ENCODE measurements around the gene LDLRAD3.

LDLRAD3 gene

GRCh38 chr11:35949242-35949641 is 5.4 kb downstream of the LDLRAD3 start:
- no peak overlapping the region for H3K27ac ChIP-seq (ENCODE audit: low read depth, low read length)
- no peak overlapping the region for H3K9ac ChIP-seq (ENCODE audit: low read length)
- H3K36me3 ChIP-seq (ENCODE audit: control insufficient read depth, insufficient read depth, low read length): no peaks in the 10 kb centered on the region
- H3K4me3 ChIP-seq (ENCODE audit: low read length): no peak overlapping the region
- H3K27me3 ChIP-seq (ENCODE audit: control insufficient read depth, insufficient read depth, low read length): no peaks in the 10 kb centered on the region
- no peaks in the 10 kb centered on the region for H3K4me1 ChIP-seq (ENCODE audit: control insufficient read depth, insufficient read depth, low read length)

- H3K27me3 ChIP-seq (ENCODE audit: control insufficient read depth, insufficient read depth, low read length): no peaks in the 10 kb centered on the region
- no peak overlapping the region for H3K4me3 ChIP-seq (ENCODE audit: low read length)
- H3K4me1 ChIP-seq (ENCODE audit: control insufficient read depth, insufficient read depth, low read length): no peaks in the 10 kb centered on the region
- no peak overlapping the region for H3K9ac ChIP-seq (ENCODE audit: low read length)
- H3K27ac ChIP-seq (ENCODE audit: low read depth, low read length): no peak overlapping the region
- H3K36me3 ChIP-seq (ENCODE audit: control insufficient read depth, insufficient read depth, low read length): no peaks in the 10 kb centered on the region
Measured at GRCh38 chr11:35950082-35950481, 6.2 kb downstream of the LDLRAD3 start.

GRCh38 chr11:35951680-35952079 is 7.8 kb downstream of the LDLRAD3 start:
- no peaks in the 10 kb centered on the region for H3K27me3 ChIP-seq (ENCODE audit: control insufficient read depth, insufficient read depth, low read length)
- no peaks in the 10 kb centered on the region for H3K36me3 ChIP-seq (ENCODE audit: control insufficient read depth, insufficient read depth, low read length)
- H3K9ac ChIP-seq (ENCODE audit: low read length): no peak overlapping the region
- H3K4me3 ChIP-seq (ENCODE audit: low read length): no peak overlapping the region
- H3K4me1 ChIP-seq (ENCODE audit: control insufficient read depth, insufficient read depth, low read length): no peaks in the 10 kb centered on the region
- no peak overlapping the region for H3K27ac ChIP-seq (ENCODE audit: low read depth, low read length)

- Histone ChIP-seq H3K36me3 (ENCODE audit: control insufficient read depth, insufficient read depth, low read length) (no peaks in the 10 kb centered on the region), H3K27me3 (ENCODE audit: control insufficient read depth, insufficient read depth, low read length) (no peaks in the 10 kb centered on the region), H3K4me3 (ENCODE audit: low read length) (no peak overlapping the region), H3K4me1 (ENCODE audit: control insufficient read depth, insufficient read depth, low read length) (no peaks in the 10 kb centered on the region), H3K9ac (ENCODE audit: low read length) (no peak overlapping the region), H3K27ac (ENCODE audit: low read depth, low read length) (no peak overlapping the region)
Measured at GRCh38 chr11:35953081-35953760, 9.4 kb downstream of the LDLRAD3 start.

DNA sequence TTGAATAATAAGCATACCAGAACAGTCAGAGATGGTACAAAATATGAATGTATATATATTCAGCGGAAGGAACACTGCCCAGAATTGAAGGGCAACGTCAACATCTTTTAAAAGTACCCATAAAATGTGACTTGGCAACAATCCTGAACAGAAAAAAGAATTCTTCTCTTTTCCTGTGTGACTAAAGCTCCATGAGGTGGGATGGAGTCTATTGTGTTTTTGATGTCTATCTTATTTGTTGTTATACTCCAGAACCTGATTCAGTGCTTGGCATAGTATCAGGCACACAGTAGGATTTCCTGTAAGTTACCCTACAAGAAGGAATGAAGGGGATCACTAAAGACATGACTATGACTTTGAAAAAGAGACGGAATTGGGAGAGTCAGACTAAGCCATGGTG is 10.3 kb downstream of the LDLRAD3 start:
- Histone ChIP-seq H3K27me3 (ENCODE audit: control insufficient read depth, insufficient read depth, low read length) (no peaks in the 10 kb centered on the region), H3K9ac (ENCODE audit: low read length) (no peak overlapping the region), H3K36me3 (ENCODE audit: control insufficient read depth, insufficient read depth, low read length) (no peaks in the 10 kb centered on the region), H3K4me3 (ENCODE audit: low read length) (no peak overlapping the region), H3K27ac (ENCODE audit: low read depth, low read length) (no peak overlapping the region), H3K4me1 (ENCODE audit: control insufficient read depth, insufficient read depth, low read length) (no peaks in the 10 kb centered on the region)

DNA sequence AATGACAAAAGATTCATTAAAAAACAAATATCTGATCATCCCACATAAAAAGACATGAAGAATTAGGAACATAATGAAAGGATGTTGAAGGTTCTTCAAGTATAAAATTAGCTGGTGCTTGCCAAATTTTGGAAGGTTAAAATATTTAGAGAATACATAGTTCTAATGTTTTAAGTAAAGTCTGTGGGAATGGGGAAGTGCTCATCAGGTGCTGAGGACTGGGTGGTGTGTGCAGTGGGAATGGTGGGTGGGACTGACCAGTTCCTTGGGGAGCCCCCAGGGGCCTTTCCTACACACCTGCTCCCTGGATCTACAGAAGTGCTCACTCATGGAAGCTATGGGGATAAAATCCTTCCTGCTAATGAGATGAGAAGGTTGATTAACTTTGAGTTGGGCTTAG is 11.8 kb downstream of the LDLRAD3 start:
- no peak overlapping the region for H3K9ac ChIP-seq (ENCODE audit: low read length)
- no peaks in the 10 kb centered on the region for H3K36me3 ChIP-seq (ENCODE audit: control insufficient read depth, insufficient read depth, low read length)
- no peaks in the 10 kb centered on the region for H3K4me1 ChIP-seq (ENCODE audit: control insufficient read depth, insufficient read depth, low read length)

GRCh38 chr11:35962369-35963138 is 18.7 kb downstream of the LDLRAD3 start:
- Histone ChIP-seq H3K9ac (ENCODE audit: low read length) (no peak overlapping the region), H3K36me3 (ENCODE audit: control insufficient read depth, insufficient read depth, low read length) (no peaks in the 10 kb centered on the region), H3K4me3 (ENCODE audit: low read length) (no peak overlapping the region), H3K27ac (ENCODE audit: low read depth, low read length) (no peak overlapping the region), H3K4me1 (ENCODE audit: control insufficient read depth, insufficient read depth, low read length) (no peaks in the 10 kb centered on the region), H3K27me3 (ENCODE audit: control insufficient read depth, insufficient read depth, low read length) (no peaks in the 10 kb centered on the region)

More for the DNA sequence above, 11.8 kb downstream of the LDLRAD3 start:
- Histone ChIP-seq H3K27ac (ENCODE audit: low read depth, low read length) (no peak overlapping the region), H3K4me3 (ENCODE audit: low read length) (no peak overlapping the region), H3K27me3 (ENCODE audit: control insufficient read depth, insufficient read depth, low read length) (no peaks in the 10 kb centered on the region)

DNA sequence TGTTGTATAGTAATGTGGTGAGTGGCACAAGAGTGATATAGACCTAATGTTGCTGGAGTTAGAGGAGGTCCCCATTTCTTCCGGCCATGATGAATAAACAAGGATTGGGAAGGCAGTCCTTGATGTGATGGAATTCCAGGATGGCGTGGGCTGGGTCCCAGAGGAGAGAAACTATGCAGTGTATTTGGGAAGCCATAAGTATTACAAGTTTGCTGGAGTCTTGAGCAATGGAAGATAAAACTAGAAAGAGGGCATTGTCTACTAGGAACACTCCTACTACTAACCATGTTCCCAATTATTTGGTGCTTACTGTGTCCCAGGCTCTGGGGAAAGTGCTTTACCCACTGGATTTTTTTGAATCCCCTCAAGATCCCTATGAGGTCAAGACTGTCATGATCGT is 20.0 kb downstream of the LDLRAD3 start:
- H3K4me1 ChIP-seq (ENCODE audit: control insufficient read depth, insufficient read depth, low read length): no peaks in the 10 kb centered on the region
- H3K27ac ChIP-seq (ENCODE audit: low read depth, low read length): no peak overlapping the region
- H3K9ac ChIP-seq (ENCODE audit: low read length): no peak overlapping the region
- no peaks in the 10 kb centered on the region for H3K27me3 ChIP-seq (ENCODE audit: control insufficient read depth, insufficient read depth, low read length)
- H3K36me3 ChIP-seq (ENCODE audit: control insufficient read depth, insufficient read depth, low read length): no peaks in the 10 kb centered on the region
- no peak overlapping the region for H3K4me3 ChIP-seq (ENCODE audit: low read length)

- H3K9ac ChIP-seq (ENCODE audit: low read length): no peak overlapping the region
- H3K4me1 ChIP-seq (ENCODE audit: control insufficient read depth, insufficient read depth, low read length): no peaks in the 10 kb centered on the region
- H3K27me3 ChIP-seq (ENCODE audit: control insufficient read depth, insufficient read depth, low read length): no peaks in the 10 kb centered on the region
- H3K4me3 ChIP-seq (ENCODE audit: low read length): no peak overlapping the region
- H3K27ac ChIP-seq (ENCODE audit: low read depth, low read length): no peak overlapping the region
- H3K36me3 ChIP-seq (ENCODE audit: control insufficient read depth, insufficient read depth, low read length): no peaks in the 10 kb centered on the region
Measured at GRCh38 chr11:35964841-35965240, 21.0 kb downstream of the LDLRAD3 start.

DNA sequence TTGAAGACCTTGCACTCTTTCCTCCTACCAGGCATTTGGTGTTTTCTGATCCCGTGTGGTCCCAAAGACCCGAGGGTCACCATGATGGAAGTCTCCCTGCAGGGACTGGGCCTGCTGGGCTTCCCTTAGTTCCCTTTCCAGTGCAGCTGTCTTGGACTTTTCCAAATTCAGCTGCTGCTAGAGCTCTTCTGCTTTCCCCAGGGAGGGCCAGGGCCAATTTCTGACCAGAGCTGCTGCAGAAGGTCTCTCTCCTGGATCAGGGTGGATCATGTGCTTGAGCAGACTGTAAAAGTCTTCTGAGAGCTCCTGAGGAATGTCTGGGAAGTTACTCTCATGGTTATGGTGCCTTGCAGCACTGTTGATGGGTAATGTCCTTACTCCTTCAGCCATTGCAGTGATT is 23.2 kb downstream of the LDLRAD3 start:
- no peaks in the 10 kb centered on the region for H3K27me3 ChIP-seq (ENCODE audit: control insufficient read depth, insufficient read depth, low read length)
- H3K9ac ChIP-seq (ENCODE audit: low read length): no peak overlapping the region
- H3K4me3 ChIP-seq (ENCODE audit: low read length): no peak overlapping the region
- H3K36me3 ChIP-seq (ENCODE audit: control insufficient read depth, insufficient read depth, low read length): no peaks in the 10 kb centered on the region
- H3K27ac ChIP-seq (ENCODE audit: low read depth, low read length): no peak overlapping the region
- H3K4me1 ChIP-seq (ENCODE audit: control insufficient read depth, insufficient read depth, low read length): no peaks in the 10 kb centered on the region

GRCh38 chr11:35968386-35969088 is 24.7 kb downstream of the LDLRAD3 start:
- H3K9ac ChIP-seq (ENCODE audit: low read length): no peak overlapping the region
- H3K4me1 ChIP-seq (ENCODE audit: control insufficient read depth, insufficient read depth, low read length): no peaks in the 10 kb centered on the region
- no peaks in the 10 kb centered on the region for H3K36me3 ChIP-seq (ENCODE audit: control insufficient read depth, insufficient read depth, low read length)
- H3K27ac ChIP-seq (ENCODE audit: low read depth, low read length): no peak overlapping the region
- H3K4me3 ChIP-seq (ENCODE audit: low read length): no peak overlapping the region
- no peaks in the 10 kb centered on the region for H3K27me3 ChIP-seq (ENCODE audit: control insufficient read depth, insufficient read depth, low read length)

- Histone ChIP-seq H3K9ac (ENCODE audit: low read length) (no peak overlapping the region), H3K4me3 (ENCODE audit: low read length) (no peak overlapping the region), H3K4me1 (ENCODE audit: control insufficient read depth, insufficient read depth, low read length) (no peaks in the 10 kb centered on the region), H3K36me3 (ENCODE audit: control insufficient read depth, insufficient read depth, low read length) (no peaks in the 10 kb centered on the region), H3K27ac (ENCODE audit: low read depth, low read length) (no peak overlapping the region), H3K27me3 (ENCODE audit: control insufficient read depth, insufficient read depth, low read length) (no peaks in the 10 kb centered on the region)
Measured at GRCh38 chr11:35969089-35970042, 25.5 kb downstream of the LDLRAD3 start.

All from rectal smooth muscle tissue (tissue), 1 donor.